GM12872 (cell line): ENCODE data around the gene LRR1.

Experiments used
- CTCF ChIP-seq: IDR thresholded peaks from 3 replicates; pipeline ENCODE4 v1.5.1; 2011; ENCODE audit warnings: low read depth, mild to moderate bottlenecking, low read length, moderate library complexity; ENCODE audit not compliant: insufficient read depth

The LRR1 gene, protein sequence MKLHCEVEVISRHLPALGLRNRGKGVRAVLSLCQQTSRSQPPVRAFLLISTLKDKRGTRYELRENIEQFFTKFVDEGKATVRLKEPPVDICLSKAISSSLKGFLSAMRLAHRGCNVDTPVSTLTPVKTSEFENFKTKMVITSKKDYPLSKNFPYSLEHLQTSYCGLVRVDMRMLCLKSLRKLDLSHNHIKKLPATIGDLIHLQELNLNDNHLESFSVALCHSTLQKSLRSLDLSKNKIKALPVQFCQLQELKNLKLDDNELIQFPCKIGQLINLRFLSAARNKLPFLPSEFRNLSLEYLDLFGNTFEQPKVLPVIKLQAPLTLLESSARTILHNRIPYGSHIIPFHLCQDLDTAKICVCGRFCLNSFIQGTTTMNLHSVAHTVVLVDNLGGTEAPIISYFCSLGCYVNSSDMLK

GRCh38 chr14:49598485-49599300, at the start of gene LRR1:
Gene LRR1 (plus strand): TSS chr14:49598940. CDS start chr14:49599021, 81 bp downstream.
- TF ChIP-seq CTCF = no peak

GRCh38 chr14:49549446-49549845, 49.3 kb upstream of the LRR1 start:
- no peak for TF ChIP-seq CTCF

- no peak for TF ChIP-seq CTCF
Observed at GRCh38 chr14:49549881-49550280, 48.9 kb upstream of the LRR1 start.

DNA sequence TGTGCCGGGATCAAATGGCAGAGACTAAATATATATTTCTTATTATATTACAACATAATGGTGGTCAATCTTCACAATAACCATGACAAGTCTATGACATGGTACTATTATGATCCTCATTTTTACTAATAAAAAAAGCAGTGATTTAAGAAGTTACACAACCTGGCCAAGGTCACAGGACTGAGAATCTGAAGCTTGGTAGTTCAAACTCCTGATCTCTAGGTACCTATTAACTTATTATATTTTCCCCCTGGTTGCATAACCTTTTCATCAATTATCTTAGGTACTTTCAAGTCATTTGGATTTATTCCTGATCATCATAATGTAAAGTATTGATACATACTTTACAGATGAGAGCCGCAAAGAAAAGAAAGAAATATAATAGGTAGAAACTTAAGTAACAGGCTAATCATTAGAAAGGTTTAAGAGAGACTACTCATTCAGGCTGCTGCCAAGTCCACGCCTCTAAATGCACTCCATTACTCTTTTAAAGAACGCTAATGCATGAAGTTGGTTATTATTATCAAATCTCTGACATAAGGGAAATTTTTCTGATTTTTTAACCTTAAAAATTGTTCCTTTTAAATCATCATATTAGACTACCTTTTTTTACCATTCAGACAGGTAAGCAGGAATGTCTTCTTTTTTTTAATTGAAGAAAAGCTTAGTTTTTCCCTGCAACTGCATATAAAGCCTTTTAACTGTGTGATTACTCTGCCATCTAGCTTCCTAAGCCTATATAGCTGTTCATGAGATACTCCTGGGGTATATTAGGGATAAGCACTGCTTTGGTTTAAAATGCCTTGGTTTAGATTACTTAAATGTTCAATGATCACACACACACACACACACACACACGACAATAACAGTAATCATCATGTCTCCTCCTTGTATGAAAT, 48.2 kb upstream of the LRR1 start:
- TF ChIP-seq CTCF = no peak

GRCh38 chr14:49551569-49551968, 47.2 kb upstream of the LRR1 start:
- no peak for TF ChIP-seq CTCF

DNA sequence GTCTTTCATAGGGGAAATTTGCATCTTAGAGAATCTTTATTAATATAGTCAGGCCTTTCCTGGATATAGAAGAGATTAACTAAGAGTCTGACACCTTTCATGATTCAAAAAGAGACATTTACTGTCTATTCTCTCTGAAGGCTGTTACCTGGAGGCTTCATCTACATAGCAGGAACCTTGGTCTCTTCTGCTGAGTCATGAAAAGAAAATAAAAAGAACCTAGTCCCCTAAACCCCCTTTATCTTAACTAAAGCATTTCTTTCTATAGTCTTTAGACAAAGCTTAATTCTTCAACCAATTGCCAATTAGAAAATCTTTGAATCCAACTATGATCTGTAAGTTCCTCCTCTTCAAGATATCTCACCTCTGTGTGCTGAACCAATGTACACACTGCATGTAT, 45.6 kb upstream of the LRR1 start:
- TF ChIP-seq CTCF = no peak
